ENCODE results near the gene NDUFAF4.
"Not testable (repeated sequence)": the region's sequence is repeated elsewhere in the genome, so short reads cannot be mapped to it uniquely, and the experiment has no call there.

NDUFAF4 gene

GRCh38 chr6:96898241-96898851 lies 655 bp upstream of the NDUFAF4 start:
- Histone ChIP-seq H3K27ac (ENCODE audit: low read depth, low read length) (peak overlapping the region; percentile 93), H3K4me1 (ENCODE audit: insufficient read depth, low read length) (peaks cover 30% of the 10 kb centered on the region), H3K9ac (ENCODE audit: low read length) (peak overlapping the region; percentile 72), H3K4me3 (ENCODE audit: low read depth in 1 of 2, low read length in 2 of 2) (peak overlapping the region; percentile 84 to 95), H3K9me3 (ENCODE audit: low read length) (no peaks in the 10 kb centered on the region), H3K27me3 (ENCODE audit: control insufficient read depth in 1 of 2, insufficient read depth in 2 of 2, low read length in 2 of 2) (no peaks in the 10 kb centered on the region), H3K36me3 (ENCODE audit: insufficient read depth, low read length) (peaks cover 10% of the 10 kb centered on the region)

GRCh38 chr6:96889146-96889545 lies 8.5 kb downstream of the NDUFAF4 start:
- Histone ChIP-seq H3K36me3 (ENCODE audit: insufficient read depth, low read length) (peaks cover 14% of the 10 kb centered on the region), H3K4me3 (ENCODE audit: low read depth in 1 of 2, low read length in 2 of 2) (no peak overlapping the region), H3K4me1 (ENCODE audit: insufficient read depth, low read length) (no peaks in the 10 kb centered on the region)

GRCh38 chr6:96888745-96889144 lies 8.9 kb downstream of the NDUFAF4 start:
- H3K4me1 ChIP-seq (ENCODE audit: insufficient read depth, low read length) = no peaks in the 10 kb centered on the region
- H3K36me3 ChIP-seq (ENCODE audit: insufficient read depth, low read length) = peaks cover 14% of the 10 kb centered on the region
- no peak overlapping the region for H3K9ac ChIP-seq (ENCODE audit: low read length)
- no peak overlapping the region for H3K27ac ChIP-seq (ENCODE audit: low read depth, low read length)
- no peak overlapping the region for H3K4me3 ChIP-seq (ENCODE audit: low read depth in 1 of 2, low read length in 2 of 2)
- H3K27me3 ChIP-seq (ENCODE audit: control insufficient read depth in 1 of 2, insufficient read depth in 2 of 2, low read length in 2 of 2) = no peaks in the 10 kb centered on the region
- no peaks in the 10 kb centered on the region for H3K9me3 ChIP-seq (ENCODE audit: low read length)

More at GRCh38 chr6:96889146-96889545, 8.5 kb downstream of the NDUFAF4 start:
- no peaks in the 10 kb centered on the region for H3K27me3 ChIP-seq (ENCODE audit: control insufficient read depth in 1 of 2, insufficient read depth in 2 of 2, low read length in 2 of 2)
- no peak overlapping the region for H3K9ac ChIP-seq (ENCODE audit: low read length)
- H3K27ac ChIP-seq (ENCODE audit: low read depth, low read length) = no peak overlapping the region
- no peaks in the 10 kb centered on the region for H3K9me3 ChIP-seq (ENCODE audit: low read length)

- no peaks in the 10 kb centered on the region for H3K9me3 ChIP-seq (ENCODE audit: low read length)
- no peak overlapping the region for H3K27ac ChIP-seq (ENCODE audit: low read depth, low read length)
- no peaks in the 10 kb centered on the region for H3K27me3 ChIP-seq (ENCODE audit: control insufficient read depth in 1 of 2, insufficient read depth in 2 of 2, low read length in 2 of 2)
- H3K36me3 ChIP-seq (ENCODE audit: insufficient read depth, low read length) = no peaks in the 10 kb centered on the region
- H3K9ac ChIP-seq (ENCODE audit: low read length) = no peak overlapping the region
- H3K4me1 ChIP-seq (ENCODE audit: insufficient read depth, low read length) = no peaks in the 10 kb centered on the region
- H3K4me3 ChIP-seq (ENCODE audit: low read depth in 1 of 2, low read length in 2 of 2) = no peak overlapping the region
These were observed 11.2 kb downstream of the NDUFAF4 start for GRCh38 chr6:96886519-96886918.

- H3K27ac ChIP-seq (ENCODE audit: low read depth, low read length); H3K27me3 ChIP-seq (ENCODE audit: control insufficient read depth in 1 of 2, insufficient read depth in 2 of 2, low read length in 2 of 2); H3K4me1 ChIP-seq (ENCODE audit: insufficient read depth, low read length); H3K4me3 ChIP-seq (ENCODE audit: low read depth in 1 of 2, low read length in 2 of 2); H3K36me3 ChIP-seq (ENCODE audit: insufficient read depth, low read length); H3K9ac ChIP-seq (ENCODE audit: low read length); H3K9me3 ChIP-seq (ENCODE audit: low read length): not testable (repeated sequence)
These were observed 12.5 kb downstream of the NDUFAF4 start for GRCh38 chr6:96885187-96885631.

- H3K9me3 ChIP-seq (ENCODE audit: low read length) = no peaks in the 10 kb centered on the region
- no peak overlapping the region for H3K4me3 ChIP-seq (ENCODE audit: low read depth in 1 of 2, low read length in 2 of 2)
- H3K27me3 ChIP-seq (ENCODE audit: control insufficient read depth in 1 of 2, insufficient read depth in 2 of 2, low read length in 2 of 2) = no peaks in the 10 kb centered on the region
- no peaks in the 10 kb centered on the region for H3K36me3 ChIP-seq (ENCODE audit: insufficient read depth, low read length)
- no peak overlapping the region for H3K9ac ChIP-seq (ENCODE audit: low read length)
- H3K4me1 ChIP-seq (ENCODE audit: insufficient read depth, low read length) = no peaks in the 10 kb centered on the region
- no peak overlapping the region for H3K27ac ChIP-seq (ENCODE audit: low read depth, low read length)
These were observed 19.5 kb downstream of the NDUFAF4 start for GRCh38 chr6:96878143-96878542.

- H3K4me1 ChIP-seq (ENCODE audit: insufficient read depth, low read length) = no peaks in the 10 kb centered on the region
- no peaks in the 10 kb centered on the region for H3K36me3 ChIP-seq (ENCODE audit: insufficient read depth, low read length)
- H3K9me3 ChIP-seq (ENCODE audit: low read length) = no peaks in the 10 kb centered on the region
- H3K4me3 ChIP-seq (ENCODE audit: low read depth in 1 of 2, low read length in 2 of 2) = no peak overlapping the region
- H3K27ac ChIP-seq (ENCODE audit: low read depth, low read length) = no peak overlapping the region
- H3K9ac ChIP-seq (ENCODE audit: low read length) = no peak overlapping the region
- no peaks in the 10 kb centered on the region for H3K27me3 ChIP-seq (ENCODE audit: control insufficient read depth in 1 of 2, insufficient read depth in 2 of 2, low read length in 2 of 2)
These were observed 20.7 kb downstream of the NDUFAF4 start for GRCh38 chr6:96876886-96877545.

- H3K9ac ChIP-seq (ENCODE audit: low read length) = no peak overlapping the region
- no peaks in the 10 kb centered on the region for H3K4me1 ChIP-seq (ENCODE audit: insufficient read depth, low read length)
- H3K27me3 ChIP-seq (ENCODE audit: control insufficient read depth in 1 of 2, insufficient read depth in 2 of 2, low read length in 2 of 2) = no peaks in the 10 kb centered on the region
- no peak overlapping the region for H3K4me3 ChIP-seq (ENCODE audit: low read depth in 1 of 2, low read length in 2 of 2)
- H3K9me3 ChIP-seq (ENCODE audit: low read length) = no peaks in the 10 kb centered on the region
- H3K36me3 ChIP-seq (ENCODE audit: insufficient read depth, low read length) = no peaks in the 10 kb centered on the region
- H3K27ac ChIP-seq (ENCODE audit: low read depth, low read length) = no peak overlapping the region
These were observed 24.7 kb downstream of the NDUFAF4 start for GRCh38 chr6:96872976-96873375.

- H3K4me3 ChIP-seq (ENCODE audit: low read depth in 1 of 2, low read length in 2 of 2) = no peak overlapping the region
- no peaks in the 10 kb centered on the region for H3K27me3 ChIP-seq (ENCODE audit: control insufficient read depth in 1 of 2, insufficient read depth in 2 of 2, low read length in 2 of 2)
- H3K9ac ChIP-seq (ENCODE audit: low read length) = no peak overlapping the region
- no peaks in the 10 kb centered on the region for H3K4me1 ChIP-seq (ENCODE audit: insufficient read depth, low read length)
- no peaks in the 10 kb centered on the region for H3K9me3 ChIP-seq (ENCODE audit: low read length)
- no peak overlapping the region for H3K27ac ChIP-seq (ENCODE audit: low read depth, low read length)
- H3K36me3 ChIP-seq (ENCODE audit: insufficient read depth, low read length) = no peaks in the 10 kb centered on the region
These were observed 32.7 kb downstream of the NDUFAF4 start for GRCh38 chr6:96865055-96865405.

- no peak overlapping the region for H3K4me3 ChIP-seq (ENCODE audit: low read depth in 1 of 2, low read length in 2 of 2)
- H3K27ac ChIP-seq (ENCODE audit: low read depth, low read length) = no peak overlapping the region
- no peaks in the 10 kb centered on the region for H3K9me3 ChIP-seq (ENCODE audit: low read length)
- no peak overlapping the region for H3K9ac ChIP-seq (ENCODE audit: low read length)
- H3K4me1 ChIP-seq (ENCODE audit: insufficient read depth, low read length) = no peaks in the 10 kb centered on the region
- no peaks in the 10 kb centered on the region for H3K27me3 ChIP-seq (ENCODE audit: control insufficient read depth in 1 of 2, insufficient read depth in 2 of 2, low read length in 2 of 2)
- no peaks in the 10 kb centered on the region for H3K36me3 ChIP-seq (ENCODE audit: insufficient read depth, low read length)
These were observed 33.3 kb downstream of the NDUFAF4 start for GRCh38 chr6:96864216-96865054.

- H3K9ac ChIP-seq (ENCODE audit: low read length) = no peak overlapping the region
- no peaks in the 10 kb centered on the region for H3K9me3 ChIP-seq (ENCODE audit: low read length)
- no peak overlapping the region for H3K27ac ChIP-seq (ENCODE audit: low read depth, low read length)
- no peaks in the 10 kb centered on the region for H3K27me3 ChIP-seq (ENCODE audit: control insufficient read depth in 1 of 2, insufficient read depth in 2 of 2, low read length in 2 of 2)
- no peak overlapping the region for H3K4me3 ChIP-seq (ENCODE audit: low read depth in 1 of 2, low read length in 2 of 2)
- H3K36me3 ChIP-seq (ENCODE audit: insufficient read depth, low read length) = no peaks in the 10 kb centered on the region
- H3K4me1 ChIP-seq (ENCODE audit: insufficient read depth, low read length) = no peaks in the 10 kb centered on the region
These were observed 35.1 kb downstream of the NDUFAF4 start for GRCh38 chr6:96862560-96862959.
